Hindlimb muscle (tissue), 1 donor: Measurements from ENCODE around the gene AKR7A3. TPM values are rescaled to one million over a fixed set of nuclear protein-coding genes. Genes with fewer than 3 reads are reported as not detected.
A peak's percentile ranks its signal among the peaks of the same experiment; 100 is the strongest.

Experiments
- DNase-seq: peaks from one replicate; pipeline ENCODE4 v3.0.0-alpha.2; 2013
- polyA plus RNA-seq: library from polyadenylated mRNA; unstranded; fragments of 120-200 nt; gene quantifications from one replicate; pipeline ENCODE4 v1.2.1, GENCODE V29; 2013; ENCODE audit not compliant: insufficient read length

Gene AKR7A3
- polyA plus RNA-seq, result 1.6 TPM

DNA sequence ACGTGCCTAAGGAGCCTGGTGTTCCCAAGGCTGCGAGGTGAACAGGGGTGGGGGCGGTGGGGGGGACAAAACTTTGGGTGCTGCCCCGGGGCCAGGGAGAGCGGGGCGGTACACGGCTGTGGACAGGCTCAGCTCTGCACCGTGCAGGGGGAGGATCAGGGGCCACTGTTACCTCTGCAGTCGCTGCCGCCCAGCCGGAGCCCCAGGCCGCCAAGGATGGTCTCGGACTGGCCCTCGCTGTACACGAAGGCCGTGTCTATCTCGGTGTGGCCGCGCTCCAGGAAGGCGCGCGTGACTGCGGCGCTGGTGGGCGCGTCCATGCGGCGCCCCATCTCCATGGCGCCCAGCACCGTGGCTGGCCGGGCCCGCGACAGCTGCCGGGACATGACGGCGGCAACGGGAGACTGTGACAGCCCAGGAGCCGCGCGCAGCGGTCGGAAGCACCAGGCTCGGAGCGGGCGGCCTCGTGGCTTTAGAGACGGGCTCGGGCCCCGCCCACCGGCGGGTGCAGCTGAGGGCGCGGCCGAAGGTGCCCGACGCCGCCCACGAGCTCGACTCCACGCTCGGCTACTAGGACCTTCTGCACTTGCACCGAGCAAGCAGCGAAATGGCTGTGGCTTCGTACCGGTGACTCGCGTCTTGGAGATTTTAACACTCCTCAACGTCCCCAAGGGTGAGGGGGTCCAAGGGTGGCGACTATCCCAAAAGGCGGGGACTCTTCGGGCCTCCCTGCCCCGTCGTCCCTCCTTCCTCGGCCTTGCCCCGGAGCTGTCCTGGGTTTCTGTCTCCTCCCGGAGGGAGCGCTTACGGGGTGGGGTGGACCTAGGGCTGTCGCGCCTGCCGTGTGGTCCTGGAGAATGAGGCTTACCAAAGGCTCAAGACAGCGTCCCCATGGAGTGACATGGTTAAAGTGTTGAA lies at the start of gene AKR7A3:
TSS of gene AKR7A3 (minus strand) at position 447 of the 918 bp plus-strand sequence. CDS start at position 386, 61 bp downstream.
- peak; percentile 20 for DNase-seq

DNA sequence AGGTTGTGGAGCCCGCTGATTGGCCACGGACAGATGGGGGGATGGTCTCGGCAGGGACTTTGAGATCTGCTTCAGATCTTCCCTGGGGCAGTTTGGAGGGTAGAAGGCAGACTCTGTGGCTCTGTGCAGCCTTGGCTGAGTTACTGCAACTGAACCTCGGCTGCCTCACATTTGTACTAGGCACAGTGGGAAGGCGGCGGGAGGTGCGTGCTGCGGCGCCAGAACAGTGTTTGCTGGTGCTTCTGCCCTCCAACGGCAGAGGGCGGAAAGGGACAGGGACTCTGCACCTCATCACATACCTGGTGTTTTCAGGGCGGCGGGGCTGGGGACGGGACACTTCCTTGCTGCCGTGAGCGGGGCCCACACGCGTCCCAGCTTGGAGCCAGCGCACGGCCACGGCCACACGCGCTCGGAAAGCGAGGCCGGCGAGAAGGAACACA lies 49.8 kb upstream of the AKR7A3 start:
- DNase-seq, result no peak

DNA sequence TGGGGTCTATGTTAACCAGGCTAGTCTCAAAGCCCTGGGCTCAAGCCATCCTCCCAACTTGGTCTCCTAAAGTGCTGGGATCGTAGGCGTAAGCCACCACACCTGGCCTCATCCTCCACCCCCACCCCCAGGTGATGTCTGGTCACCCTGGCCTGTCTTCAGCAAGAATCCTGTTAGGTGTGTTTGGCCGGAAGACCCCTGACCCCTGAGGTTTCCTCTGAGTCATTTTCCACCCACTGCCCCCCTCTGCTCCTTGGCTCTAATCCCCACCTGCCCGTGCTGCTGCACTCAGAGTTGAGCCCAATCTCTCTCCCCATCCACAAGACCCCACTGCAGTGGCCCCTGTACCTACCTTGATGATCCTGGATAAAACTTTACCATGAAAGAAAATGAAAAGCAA lies 48.7 kb upstream of the AKR7A3 start:
- no peak for DNase-seq

DNA sequence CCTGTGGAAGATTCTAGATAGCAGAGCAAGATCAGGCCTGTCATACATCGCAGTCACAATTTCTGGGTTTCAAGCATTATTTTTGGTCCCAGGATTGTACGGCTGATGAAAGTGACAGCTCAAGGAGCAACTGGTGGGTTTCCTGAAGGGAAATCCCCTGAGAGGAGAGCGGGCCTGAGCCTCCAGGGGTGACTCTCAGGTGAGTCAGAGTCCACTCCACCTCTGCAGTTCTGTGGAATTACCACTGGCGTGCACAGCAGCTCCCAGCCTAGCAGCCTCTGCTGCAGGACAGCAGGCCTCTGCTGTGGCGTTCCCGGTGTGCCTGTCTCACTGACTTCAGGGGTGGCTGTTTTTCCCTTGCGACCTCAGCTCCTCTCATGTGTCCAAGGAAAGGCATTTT lies 48.0 kb upstream of the AKR7A3 start:
- DNase-seq, result no peak

DNA sequence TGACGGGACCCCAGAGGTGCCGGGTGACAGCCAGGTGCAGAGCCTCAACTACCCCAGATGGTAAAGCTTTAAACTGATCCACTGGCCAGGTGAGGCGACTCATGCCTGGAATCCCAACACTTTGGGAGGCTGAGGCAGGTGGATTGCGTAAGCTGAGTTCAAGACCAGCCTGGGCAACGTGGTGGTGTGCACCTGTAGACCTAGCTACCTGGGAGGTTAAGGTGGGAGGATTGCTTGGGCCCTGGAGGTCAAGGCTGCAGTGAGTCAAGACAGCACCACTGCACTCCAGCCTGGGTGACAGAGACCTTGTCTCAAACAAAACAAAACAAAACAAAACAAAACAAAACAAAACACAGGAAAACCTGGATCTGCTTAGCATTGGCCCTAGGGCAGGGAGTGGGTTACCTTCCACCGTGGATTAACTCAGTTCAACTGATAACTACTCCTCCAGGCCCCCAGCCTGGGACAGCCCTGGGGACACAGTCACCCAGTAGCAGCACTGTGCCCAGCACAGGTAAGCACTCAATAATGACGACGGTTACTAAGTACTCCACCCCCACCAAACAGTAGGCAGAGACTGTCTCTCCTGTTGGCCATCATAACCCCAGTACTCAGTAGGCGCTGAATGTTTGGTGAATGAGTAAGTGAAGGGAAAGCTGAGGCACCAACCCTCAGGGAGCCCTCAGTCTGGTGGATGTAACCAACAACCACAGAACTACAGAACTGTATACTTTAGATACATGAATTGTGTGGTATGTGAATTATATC lies 45.2 kb upstream of the AKR7A3 start:
- DNase-seq, result no peak

DNA sequence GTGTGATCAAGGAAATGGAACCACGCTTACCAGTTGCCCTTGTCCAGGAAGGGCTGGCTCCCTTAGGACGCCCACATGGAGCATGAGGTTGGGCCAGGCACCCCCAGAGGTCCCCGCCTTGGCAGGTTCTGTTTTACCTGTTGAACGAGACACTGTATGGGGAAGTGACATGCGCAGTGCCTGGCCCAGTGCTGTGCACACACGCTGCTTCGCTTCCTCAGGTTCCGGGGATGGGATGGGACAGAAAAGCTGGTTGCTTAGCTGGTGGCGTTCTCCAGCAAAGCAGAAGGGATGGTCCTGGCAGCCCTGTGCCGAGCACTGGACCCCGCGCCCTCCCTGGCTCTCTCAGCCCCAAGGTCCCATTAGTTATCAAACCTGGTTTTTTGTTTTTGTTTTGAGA lies 44.3 kb upstream of the AKR7A3 start:
- no peak for DNase-seq

DNA sequence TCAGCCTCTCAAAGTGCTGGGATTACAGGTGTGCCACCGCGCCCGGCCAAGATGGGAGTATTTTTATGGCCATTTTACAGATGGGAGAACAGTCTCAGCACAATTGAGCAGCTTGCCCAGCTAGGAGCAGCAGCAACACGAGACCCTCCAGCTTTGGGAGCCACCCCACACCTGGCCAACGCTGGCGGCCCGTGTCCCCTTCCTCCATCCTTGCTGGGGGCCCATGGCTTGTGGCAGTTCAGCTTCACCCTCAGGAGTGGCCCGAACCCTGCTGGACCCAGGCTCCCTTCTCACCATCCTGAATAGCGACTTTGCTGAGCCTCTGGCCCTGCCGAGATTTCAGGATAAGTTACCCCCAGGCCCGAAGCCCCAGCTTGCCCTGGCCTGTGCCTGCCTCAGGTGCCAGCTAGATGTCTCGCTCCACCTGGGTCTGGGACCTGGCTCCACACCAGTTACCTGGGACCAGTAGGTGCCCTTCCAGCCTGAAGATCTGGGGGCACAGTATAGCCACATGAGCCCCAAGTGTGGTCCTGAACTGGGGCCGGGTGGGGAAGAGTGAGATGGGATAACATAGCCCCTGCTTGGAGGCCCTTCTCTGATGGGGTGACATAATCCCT lies 42.8 kb upstream of the AKR7A3 start:
- DNase-seq, result no peak

DNA sequence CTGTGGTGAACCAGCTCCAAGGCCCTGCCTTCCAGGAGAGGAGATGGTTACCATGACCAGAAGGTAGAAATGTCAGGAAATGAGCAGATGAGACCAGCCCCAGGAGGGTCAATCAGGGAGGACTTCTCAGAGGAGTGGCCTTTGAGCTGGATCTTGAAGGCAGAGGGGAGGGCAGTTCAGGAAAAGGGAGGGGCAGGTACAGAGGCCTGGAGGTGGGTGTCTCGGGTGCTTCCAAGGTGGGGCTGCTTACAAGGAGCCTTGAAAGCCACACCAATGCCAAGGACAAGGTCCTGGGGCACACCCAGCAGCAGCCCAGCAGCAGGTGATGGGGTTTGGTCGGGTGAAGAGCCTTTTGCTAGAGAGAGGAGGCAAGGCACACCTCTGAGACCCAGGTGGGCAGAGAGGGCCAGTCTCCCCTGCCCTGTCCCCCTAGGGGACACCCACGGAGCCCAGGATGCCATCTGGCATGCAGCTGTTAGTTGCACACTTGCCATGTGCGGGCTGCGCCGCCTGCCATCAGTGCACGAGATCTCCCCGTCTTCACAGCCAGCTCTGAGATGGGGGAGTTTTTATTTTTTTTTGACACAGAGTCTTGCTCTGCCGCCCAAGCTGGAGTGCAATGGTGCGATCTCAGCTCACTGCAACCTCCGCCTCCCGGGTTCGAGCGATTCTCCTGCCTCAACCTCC lies 42.0 kb upstream of the AKR7A3 start:
- DNase-seq, result no peak

DNA sequence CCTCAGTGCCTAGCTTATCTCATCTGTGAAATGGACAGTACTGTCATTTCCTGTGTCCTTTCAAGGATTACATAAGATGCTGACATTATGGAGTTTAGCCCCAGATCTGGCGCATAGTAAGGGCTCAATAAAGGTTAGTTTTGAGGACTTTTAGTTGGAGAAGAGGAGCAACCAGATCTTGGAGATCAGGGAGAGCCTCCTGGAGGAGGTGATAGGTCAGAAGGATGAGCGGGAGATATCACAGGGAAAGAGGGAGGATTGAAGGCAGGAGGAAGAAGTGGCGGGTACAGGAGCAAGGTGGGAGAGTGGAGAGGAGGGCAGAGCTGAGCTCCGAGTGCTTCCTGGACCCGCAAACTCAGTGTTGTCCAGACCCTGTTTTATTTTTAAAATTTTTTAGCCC lies 41.0 kb upstream of the AKR7A3 start:
- no peak for DNase-seq

DNA sequence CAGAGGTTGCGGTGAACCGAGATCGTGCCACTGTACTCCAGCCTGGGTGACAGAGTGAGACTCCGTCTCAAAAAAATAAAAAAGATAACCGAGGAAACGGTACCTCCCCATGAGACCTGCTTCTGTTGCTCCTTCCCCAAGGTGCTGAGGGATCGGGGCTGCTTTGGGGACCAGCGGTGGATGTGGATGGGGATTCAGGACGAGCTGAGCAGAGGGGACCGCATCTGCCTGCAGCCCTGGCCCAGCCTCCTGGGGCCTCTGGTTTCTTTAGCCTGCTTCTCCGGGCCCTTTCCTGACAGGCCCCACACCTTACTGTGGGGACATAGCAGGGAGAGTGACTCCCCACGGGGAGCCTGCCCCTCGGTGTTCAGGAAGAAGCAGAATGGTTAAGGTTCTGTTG lies 40.6 kb upstream of the AKR7A3 start:
- DNase-seq, result no peak

DNA sequence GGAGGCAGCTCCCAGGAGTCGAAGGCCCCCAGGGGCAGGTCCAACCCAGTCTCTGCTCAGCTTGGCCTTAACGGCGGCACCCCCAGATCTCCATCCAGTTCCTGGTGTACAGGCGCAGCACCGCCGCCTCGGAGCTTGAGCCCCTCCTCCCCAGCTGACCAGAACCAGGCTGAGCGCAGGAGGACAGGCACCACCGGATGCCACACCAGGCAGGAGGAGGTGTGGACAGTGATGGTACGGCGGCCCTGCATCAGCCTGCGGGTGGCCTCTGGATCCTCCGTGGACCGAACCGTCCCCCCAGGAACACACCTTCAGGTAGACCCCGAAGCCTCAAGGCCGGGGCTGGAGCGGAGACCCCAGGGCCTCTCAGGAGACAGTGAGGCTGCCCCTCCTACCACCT lies 39.9 kb upstream of the AKR7A3 start:
- DNase-seq, result no peak

DNA sequence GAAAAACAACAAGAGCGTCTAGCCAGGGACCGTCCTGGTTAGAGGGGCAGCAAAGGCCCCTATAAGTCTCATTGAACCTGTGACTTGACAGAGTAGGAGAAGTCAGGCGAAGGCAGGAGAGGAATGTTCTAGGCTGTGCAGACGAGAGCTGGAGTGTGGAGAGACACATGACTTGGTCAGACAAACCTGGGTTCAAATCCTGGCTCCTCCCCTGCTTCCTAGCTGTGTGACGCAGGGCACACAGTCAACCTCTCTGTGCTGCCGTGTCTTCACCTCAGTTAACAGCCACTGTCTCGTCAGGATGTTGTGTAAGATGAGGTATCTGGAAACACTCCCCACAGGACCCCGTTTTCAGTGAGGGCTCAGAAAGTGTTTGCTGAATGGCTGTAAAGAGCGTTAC lies 39.2 kb upstream of the AKR7A3 start:
- no peak for DNase-seq

DNA sequence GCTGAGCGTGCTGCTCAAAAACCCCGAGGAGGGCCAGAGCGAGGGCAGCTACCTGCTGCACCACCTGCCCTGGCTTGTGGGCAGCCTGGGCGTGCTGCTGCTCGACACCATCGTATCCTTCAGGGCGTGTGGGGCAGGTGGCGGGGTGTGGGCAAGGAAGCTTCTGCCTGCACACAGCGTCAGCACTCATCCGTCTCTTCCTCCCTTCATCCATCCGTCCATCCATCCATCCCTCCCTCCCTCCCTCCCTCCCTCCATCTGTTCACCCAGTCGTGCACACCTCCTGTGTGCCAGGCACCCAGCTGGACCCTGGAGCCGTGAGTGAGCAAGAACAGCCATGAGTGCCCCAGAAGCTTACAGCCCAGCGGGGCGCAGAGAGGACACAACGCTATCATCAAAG lies 38.7 kb upstream of the AKR7A3 start:
- DNase-seq, result no peak

DNA sequence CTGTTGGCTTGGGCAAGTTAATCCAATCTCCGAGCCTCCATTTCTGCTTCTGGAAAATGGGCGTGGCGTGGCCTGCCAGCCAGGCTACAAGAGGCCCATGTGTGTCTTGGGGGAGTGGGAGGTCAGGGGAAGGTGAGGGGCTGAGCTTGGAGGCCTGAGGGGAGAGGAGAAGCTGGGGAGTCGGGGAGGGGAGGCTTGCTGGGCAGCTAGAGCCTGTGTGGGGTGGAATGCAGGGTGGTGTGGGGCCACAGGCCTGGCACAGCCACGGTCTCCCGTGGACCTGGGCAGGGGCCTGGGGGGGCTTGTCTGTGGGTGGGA lies 38.1 kb upstream of the AKR7A3 start:
- DNase-seq, result no peak

DNA sequence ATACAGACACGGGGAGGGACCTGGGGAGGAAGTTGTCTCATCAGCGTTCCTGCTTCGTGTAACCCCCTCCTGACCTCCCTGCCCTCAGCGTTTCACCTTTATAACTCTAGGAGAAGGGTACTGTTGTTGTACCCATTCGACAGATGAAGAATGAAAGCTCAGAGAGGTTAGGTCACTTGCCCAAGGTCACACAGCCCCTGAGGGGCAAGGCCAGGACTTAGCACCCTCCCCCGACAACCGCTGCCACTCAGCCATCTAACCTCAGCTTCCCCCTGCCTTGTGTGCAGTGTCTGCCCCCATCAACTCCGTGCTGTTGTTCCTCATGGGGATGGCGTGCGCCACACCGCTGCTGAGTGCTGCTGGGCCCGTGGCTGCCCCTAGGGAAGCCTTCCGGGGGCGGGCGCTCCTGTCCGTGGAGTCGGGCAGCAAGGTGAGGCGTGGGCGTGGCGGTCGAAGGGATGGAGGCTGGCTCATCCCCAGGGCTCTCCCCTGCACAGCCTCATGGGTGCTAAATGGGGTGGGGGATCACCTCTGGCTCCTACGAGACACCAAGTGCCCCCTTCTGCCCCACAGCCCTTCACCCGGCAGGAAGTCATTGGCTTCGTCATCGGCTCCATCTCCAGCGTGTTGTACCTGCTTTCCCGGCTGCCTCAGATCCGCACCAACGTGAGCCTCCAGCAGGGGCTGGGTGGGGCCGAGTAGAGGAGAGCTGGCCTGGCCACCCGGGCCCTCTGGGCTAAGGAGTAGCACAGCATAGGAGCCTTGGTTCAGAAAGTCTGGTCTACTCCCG lies 37.6 kb upstream of the AKR7A3 start:
- DNase-seq, result no peak

DNA sequence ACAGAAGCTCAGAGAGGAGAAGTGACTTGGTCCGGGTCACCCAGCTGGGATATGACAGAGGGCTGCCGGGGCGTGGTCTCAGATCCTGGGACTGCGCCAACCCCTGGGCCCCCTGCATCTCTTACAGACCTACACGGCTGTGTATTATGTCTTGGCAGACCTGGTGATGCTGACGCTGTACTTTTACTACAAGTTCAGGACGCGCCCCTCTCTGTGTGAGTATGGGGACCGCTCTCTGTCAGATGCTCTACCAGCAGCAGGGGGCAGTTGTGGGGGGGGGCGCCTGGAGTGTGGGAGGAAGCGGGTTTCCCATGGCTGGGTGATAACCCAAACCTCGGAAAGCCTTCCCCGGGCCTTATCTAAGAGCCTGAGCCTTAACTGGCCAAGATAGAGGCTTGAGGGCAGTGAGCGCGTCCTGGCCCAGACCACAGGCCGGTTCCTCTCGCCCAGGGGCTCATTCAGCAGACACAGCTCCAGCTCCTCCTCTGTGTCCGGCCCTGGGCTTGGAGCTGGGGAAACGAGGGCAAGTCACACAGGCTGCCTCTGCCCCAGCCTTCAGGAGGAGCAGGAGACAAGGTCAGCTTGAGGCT lies 36.9 kb upstream of the AKR7A3 start:
- no peak for DNase-seq

DNA sequence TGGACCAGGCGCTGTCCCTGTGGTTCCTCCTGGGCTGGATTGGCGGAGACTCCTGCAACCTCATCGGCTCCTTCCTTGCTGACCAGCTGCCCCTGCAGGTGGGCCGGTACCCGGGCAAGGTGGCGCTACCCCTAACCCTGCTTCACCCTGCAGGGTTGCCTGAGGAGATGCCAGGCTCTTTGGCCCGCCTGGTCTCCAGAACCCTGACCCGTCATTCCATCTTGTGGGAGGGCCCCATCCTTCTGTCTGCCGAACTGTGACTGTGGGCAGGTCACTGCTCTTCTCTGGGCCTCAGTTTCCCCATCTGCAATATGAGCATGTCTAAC lies 36.1 kb upstream of the AKR7A3 start:
- DNase-seq, result no peak

DNA sequence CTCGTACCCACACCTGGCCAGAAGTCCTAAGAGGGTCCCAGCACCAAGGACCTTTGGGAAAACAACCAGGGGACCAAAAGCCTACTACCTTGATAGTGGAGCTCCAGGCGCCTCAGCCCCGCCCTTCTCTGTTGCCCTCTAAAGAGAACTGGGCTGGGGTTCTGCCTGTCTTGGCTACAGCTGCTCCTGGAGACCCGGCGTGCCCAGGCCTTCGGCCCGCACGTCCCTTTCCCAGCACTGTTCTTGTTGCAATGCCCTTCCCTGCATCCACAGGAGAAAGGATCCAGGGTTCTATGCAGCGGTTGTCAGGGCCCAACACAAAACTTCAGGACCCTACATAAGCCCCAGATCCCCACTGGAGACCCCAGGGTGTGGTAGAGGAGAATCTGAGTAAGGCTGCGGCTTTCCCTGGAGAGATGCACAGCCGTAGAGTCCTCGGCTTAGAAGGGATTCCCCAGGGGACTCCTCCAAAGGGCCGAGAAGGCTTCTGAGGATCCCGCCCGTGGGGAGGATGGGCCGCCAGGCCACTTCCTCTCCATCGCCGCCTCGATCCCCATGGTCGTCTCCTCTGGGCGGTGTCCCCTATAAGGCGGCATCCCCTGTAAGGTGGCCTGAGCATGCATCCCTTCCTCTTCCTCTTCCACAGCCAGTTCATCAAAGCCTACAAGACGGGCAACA lies 35.6 kb upstream of the AKR7A3 start:
- DNase-seq, result no peak

DNA sequence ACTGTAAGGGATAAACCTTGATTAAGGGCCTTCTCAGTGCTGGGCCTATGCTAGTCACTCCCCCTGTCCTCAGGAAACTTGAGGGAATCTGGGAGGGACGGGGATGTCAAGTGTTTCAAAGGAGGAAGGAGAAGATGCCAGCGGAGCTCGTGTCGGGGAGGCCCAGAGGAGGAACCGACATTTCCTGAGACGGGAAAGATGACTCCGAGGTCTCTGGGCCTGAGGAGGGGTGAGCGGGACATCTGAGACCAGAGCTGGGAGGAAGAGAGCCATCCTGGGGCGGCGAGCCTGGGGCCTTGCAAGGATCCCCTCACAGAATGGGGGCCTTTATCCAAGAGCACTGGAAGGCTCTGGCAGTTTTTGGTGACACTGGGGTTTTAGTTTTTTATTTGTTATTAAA lies 33.9 kb upstream of the AKR7A3 start:
- no peak for DNase-seq

DNA sequence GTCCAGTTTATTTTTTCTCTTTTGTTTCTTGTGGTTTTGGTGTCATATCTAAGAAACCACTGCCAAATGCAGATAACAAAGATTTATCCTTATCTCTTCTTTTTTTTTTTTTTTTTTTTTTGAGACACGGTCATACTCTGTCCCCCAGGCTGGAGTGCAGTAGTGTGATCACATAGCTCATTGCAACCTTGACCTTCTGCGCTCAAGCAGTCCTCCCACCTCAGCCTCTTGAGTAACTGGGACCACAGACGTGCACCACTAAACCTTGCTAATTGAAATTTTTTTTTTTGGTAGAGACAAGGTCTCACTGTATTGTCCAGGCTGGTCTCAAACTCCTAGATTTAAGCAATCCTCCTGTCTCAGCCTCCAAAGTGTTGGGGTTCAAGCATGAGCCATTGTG lies 32.5 kb upstream of the AKR7A3 start:
- DNase-seq, result no peak

DNA sequence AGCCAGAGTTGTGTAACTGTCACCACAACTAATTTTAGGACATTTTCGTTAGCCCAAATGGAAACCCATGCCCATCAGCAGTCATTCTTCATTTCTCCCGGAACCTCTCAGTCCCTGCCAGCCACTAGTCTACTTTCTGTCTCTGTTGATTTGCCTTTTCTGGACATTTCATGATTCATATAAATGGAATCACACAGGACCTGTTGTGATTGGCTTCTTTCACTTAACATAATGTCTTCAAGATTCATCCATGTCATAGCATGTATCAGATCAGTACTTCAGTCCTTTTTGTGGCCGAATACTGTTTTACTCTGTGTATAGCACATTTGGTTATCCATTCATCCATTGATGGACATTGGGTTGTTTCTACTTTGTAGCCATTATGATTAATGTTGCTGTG lies 30.6 kb upstream of the AKR7A3 start:
- DNase-seq, result no peak
